CD4-positive, alpha-beta T cell (primary cell): Measurements from ENCODE around the gene ALLC. TPM values are rescaled to one million over a fixed set of nuclear protein-coding genes. Genes with fewer than 3 reads are reported as not detected.

Experiments used
- ATAC-seq: fragments of 200-7000 bp; cut with Tn5 transposase; one replicate; pipeline ENCODE4 v1.10.0; 2022; ENCODE audit warnings: mild to moderate bottlenecking; ENCODE audit not compliant: poor library complexity
- CTCF ChIA-PET: fragments of 350-600 bp; sonication (Branson Sonifier 250); formaldehyde crosslinking; loops from one replicate; lab custom pipeline; 2021; ENCODE audit warnings: antibody characterized with exemption, inconsistent platforms; lab: Charles Lee
- POLR2A ChIA-PET: fragments of 350-600 bp; sonication (Branson Sonifier 250); formaldehyde crosslinking; loops from one replicate; lab custom pipeline; 2021; ENCODE audit warnings: antibody characterized with exemption, inconsistent platforms; lab: Charles Lee
- DNase-seq, 14 experiments: peaks; one replicate each; pipeline ENCODE4 v3.0.0-alpha.2; 2013 to 2020; ENCODE audit warnings: mixed read lengths in 2 of 14
- H3K27ac ChIP-seq, 2 donors: one replicate each; pipeline versions ENCODE4 v1.5.1 to v1.7.0; 2013; ENCODE audit warnings: low read length in 2 of 2, low read depth in 1 of 2, mild to moderate bottlenecking in 1 of 2
- H3K27me3 ChIP-seq, 2 experiments: 1 replicate in 1 of 2; 2 replicates in 1 of 2; pipeline versions ENCODE4 v1.6.1 to v1.7.0; 2013; ENCODE audit warnings: low read length in 2 of 2, control low read depth in 1 of 2, mild to moderate bottlenecking in 1 of 2, moderate library complexity in 1 of 2; ENCODE audit not compliant: insufficient read depth in 2 of 2, control insufficient read depth in 1 of 2
- H3K36me3 ChIP-seq: one replicate; pipeline ENCODE4 v1.6.1; 2013; ENCODE audit warnings: low read length, control low read depth; ENCODE audit not compliant: insufficient read depth
- H3K4me1 ChIP-seq: one replicate; pipeline ENCODE4 v1.6.1; 2013; ENCODE audit warnings: low read length, control low read depth; ENCODE audit not compliant: insufficient read depth
- H3K4me3 ChIP-seq: one replicate; pipeline ENCODE4 v1.5.1; 2013; ENCODE audit warnings: mild to moderate bottlenecking, low read length, moderate library complexity
- H3K9me3 ChIP-seq, 2 experiments: 1 replicate in 1 of 2; 2 replicates in 1 of 2; pipeline versions ENCODE4 v1.6.1 to v1.7.0; 2013; ENCODE audit warnings: low read length in 2 of 2, mild to moderate bottlenecking in 2 of 2, control low read depth in 1 of 2, moderate library complexity in 1 of 2; ENCODE audit not compliant: control insufficient read depth in 1 of 2, insufficient read depth in 1 of 2
- H3K27ac Mint-ChIP-seq: one replicate; pipeline ENCODE4 v1.8.0; 2020; ENCODE audit warnings: mixed read lengths
- H3K27me3 Mint-ChIP-seq: one replicate; pipeline ENCODE4 v1.8.0; 2021; ENCODE audit warnings: mixed read lengths
- H3K36me3 Mint-ChIP-seq: one replicate; pipeline ENCODE4 v1.8.0; 2021; ENCODE audit warnings: low read depth, mixed read lengths
- H3K4me1 Mint-ChIP-seq: one replicate; pipeline ENCODE4 v1.8.0; 2021; ENCODE audit warnings: low read depth, mixed read lengths
- H3K4me3 Mint-ChIP-seq: one replicate; pipeline ENCODE4 v1.8.0; 2020; ENCODE audit warnings: mild to moderate bottlenecking, mixed read lengths
- H3K9me3 Mint-ChIP-seq: one replicate; pipeline ENCODE4 v1.8.0; 2020; ENCODE audit warnings: mixed read lengths
- intact Hi-C, 2 experiments: fragments of 100-400 bp; cut with DNase I in 1 of 2; cut with micrococcal nuclease in 1 of 2; formaldehyde crosslinking; loops; one replicate each; pipeline versions ENCODE4 v1.15.1 to v1.9.0; 2023 to 2025; cut with DNase I, micrococcal nuclease
- total RNA-seq, 174 experiments: library from RNA in 2 of 174; stranded (reverse) in 2 of 174; gene quantifications; one replicate each; pipeline ENCODE4 v1.2.3 and lab custom pipeline; 2021 to 2026
- TF ChIP-seq, protein P1 (sequence below): fragments of 200-600 bp; IDR thresholded peaks from one replicate; pipeline ENCODE4 v1.8.0; 2022; ENCODE audit warnings: antibody characterized with exemption, mild to moderate bottlenecking

The ALLC gene
- total RNA-seq, 2 experiments from 2014 or later, result not detected

DNA sequence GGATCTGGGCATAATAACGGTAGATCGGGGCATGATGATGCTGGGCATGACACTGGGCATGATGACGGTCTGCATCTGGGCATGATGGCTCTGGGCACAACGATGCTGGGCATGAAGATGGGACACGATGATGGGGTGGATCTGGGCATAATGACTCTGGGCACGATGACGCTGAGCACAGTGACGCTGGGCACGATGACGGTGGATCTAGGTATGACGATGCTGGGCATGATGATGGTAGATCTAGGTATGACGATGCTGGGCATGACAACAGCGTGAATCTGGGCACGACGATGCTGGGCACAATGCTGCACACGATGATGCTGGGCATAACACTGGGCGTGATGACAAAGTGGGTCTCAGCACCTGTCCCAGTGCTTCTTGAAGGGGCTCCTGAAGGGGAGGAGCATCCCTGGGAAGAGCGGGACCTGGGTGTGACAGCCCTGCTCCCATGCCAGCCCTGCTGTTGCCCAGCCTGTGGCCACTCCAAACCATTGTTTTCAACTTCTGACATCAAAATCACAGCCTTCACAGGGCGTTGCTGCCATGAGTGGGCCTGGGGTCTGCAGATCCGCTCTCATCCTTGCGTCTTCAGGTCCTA, 30.4 kb upstream of the ALLC start:
- ChIA-PET CTCF (no interaction called here), POLR2A (no interaction called here)
- no peaks in the 10 kb centered on the region for H3K27me3 Mint-ChIP-seq
- Histone ChIP-seq H3K4me3 (no peak overlapping the region), H3K4me1 (no peaks in the 10 kb centered on the region), H3K9me3 (no peaks in the 10 kb centered on the region), H3K27me3 (no peaks in the 10 kb centered on the region), H3K27ac (no peak overlapping the region), H3K36me3 (no peaks in the 10 kb centered on the region)
- no peak for ATAC-seq
- H3K9me3 Mint-ChIP-seq, result no peaks in the 10 kb centered on the region
- TF ChIP-seq, protein P1, sequence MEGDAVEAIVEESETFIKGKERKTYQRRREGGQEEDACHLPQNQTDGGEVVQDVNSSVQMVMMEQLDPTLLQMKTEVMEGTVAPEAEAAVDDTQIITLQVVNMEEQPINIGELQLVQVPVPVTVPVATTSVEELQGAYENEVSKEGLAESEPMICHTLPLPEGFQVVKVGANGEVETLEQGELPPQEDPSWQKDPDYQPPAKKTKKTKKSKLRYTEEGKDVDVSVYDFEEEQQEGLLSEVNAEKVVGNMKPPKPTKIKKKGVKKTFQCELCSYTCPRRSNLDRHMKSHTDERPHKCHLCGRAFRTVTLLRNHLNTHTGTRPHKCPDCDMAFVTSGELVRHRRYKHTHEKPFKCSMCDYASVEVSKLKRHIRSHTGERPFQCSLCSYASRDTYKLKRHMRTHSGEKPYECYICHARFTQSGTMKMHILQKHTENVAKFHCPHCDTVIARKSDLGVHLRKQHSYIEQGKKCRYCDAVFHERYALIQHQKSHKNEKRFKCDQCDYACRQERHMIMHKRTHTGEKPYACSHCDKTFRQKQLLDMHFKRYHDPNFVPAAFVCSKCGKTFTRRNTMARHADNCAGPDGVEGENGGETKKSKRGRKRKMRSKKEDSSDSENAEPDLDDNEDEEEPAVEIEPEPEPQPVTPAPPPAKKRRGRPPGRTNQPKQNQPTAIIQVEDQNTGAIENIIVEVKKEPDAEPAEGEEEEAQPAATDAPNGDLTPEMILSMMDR, result no peak
- H3K4me3 Mint-ChIP-seq, result no peak overlapping the region
- no peaks in the 10 kb centered on the region for H3K36me3 Mint-ChIP-seq
- intact Hi-C loops, result no loop called here
- H3K27ac Mint-ChIP-seq, result no peak overlapping the region
- peak in 2 of 14 experiments; percentile 1 to 16 for DNase-seq
- no peaks in the 10 kb centered on the region for H3K4me1 Mint-ChIP-seq

DNA sequence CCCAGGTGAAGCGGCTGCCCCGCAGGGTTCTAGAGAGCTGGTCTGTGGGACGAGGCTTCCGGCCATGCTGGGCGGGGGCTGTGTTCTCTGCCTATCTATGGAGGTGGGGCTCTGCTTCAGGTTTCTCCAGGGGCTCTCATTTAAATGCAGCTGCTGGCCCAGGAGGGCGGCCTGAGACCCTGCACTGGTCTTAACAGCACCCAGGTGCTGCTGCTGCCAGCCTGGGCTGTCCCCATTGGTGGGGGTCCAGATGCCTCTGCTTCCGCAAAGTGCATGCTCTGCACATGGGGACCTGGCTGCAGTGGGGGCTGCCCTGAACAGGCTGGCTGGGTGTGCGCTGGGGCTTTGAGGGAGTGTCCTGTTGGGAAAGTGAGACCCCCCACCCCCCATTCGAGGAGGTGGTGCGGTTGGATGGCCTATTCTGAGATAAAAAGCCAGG, 29.7 kb upstream of the ALLC start:
- Histone ChIP-seq H3K27ac (no peak overlapping the region), H3K4me1 (no peaks in the 10 kb centered on the region), H3K4me3 (no peak overlapping the region), H3K36me3 (no peaks in the 10 kb centered on the region), H3K27me3 (no peaks in the 10 kb centered on the region), H3K9me3 (no peaks in the 10 kb centered on the region)
- Mint-ChIP-seq H3K36me3 (no peaks in the 10 kb centered on the region), H3K27ac (no peak overlapping the region), H3K9me3 (no peaks in the 10 kb centered on the region), H3K4me1 (no peaks in the 10 kb centered on the region), H3K27me3 (no peaks in the 10 kb centered on the region), H3K4me3 (no peak overlapping the region)
- CTCF ChIA-PET, result no interaction called here
- POLR2A ChIA-PET, result no interaction called here
- TF ChIP-seq, protein P1, result no peak
- ATAC-seq, result no peak
- intact Hi-C loops, result no loop called here
- peak in 2 of 14 experiments; percentile 1 to 12 for DNase-seq

DNA sequence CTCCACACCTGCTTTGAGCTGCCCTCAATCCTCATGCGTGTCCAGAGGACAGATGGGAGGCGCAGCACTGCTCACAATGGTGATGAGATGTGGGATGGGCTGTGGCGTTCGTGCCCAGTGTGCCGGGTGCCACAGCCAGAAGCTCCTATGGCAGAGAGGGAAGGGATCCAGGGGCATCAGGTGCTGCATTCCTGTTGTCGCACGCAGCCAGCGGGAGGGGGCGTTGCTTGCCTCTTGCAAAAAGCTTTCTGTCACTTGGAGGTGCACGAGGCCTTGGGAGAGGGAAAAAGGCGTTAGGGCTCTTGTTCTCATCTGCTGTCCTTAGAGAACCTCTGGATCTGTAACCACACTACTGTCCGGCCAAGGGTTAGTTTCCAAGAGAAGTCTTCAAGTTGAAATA, 29.2 kb upstream of the ALLC start:
- Mint-ChIP-seq H3K27me3 (no peaks in the 10 kb centered on the region), H3K27ac (no peak overlapping the region), H3K9me3 (no peaks in the 10 kb centered on the region), H3K4me1 (no peaks in the 10 kb centered on the region), H3K4me3 (no peak overlapping the region), H3K36me3 (no peaks in the 10 kb centered on the region)
- TF ChIP-seq, protein P1, result no peak
- Histone ChIP-seq H3K27me3 (no peaks in the 10 kb centered on the region), H3K27ac (no peak overlapping the region), H3K4me1 (no peaks in the 10 kb centered on the region), H3K4me3 (no peak overlapping the region), H3K9me3 (no peaks in the 10 kb centered on the region), H3K36me3 (no peaks in the 10 kb centered on the region)
- ATAC-seq, result no peak
- ChIA-PET POLR2A (no interaction called here), CTCF (no interaction called here)
- peak in 2 of 14 experiments; percentile 17 to 22 for DNase-seq
- intact Hi-C loops, result no loop called here
